ENCODE data around the gene BIK.

The BIK gene

GRCh38 chr22:43159484-43160178, 49.1 kb downstream of the BIK start:
- no peak for DNase-seq (ENCODE audit: low read depth in 1 of 2, low spot score in 1 of 2)

- no peak for DNase-seq (ENCODE audit: low read depth in 1 of 2, low spot score in 1 of 2)
Measured at GRCh38 chr22:43160497-43161126, 50.1 kb downstream of the BIK start.

GRCh38 chr22:43162412-43163150, 52.0 kb downstream of the BIK start:
- DNase-seq (ENCODE audit: low read depth in 1 of 2, low spot score in 1 of 2) = no peak

GRCh38 chr22:43163241-43163795, 52.8 kb downstream of the BIK start:
- no peak for DNase-seq (ENCODE audit: low read depth in 1 of 2, low spot score in 1 of 2)

- DNase-seq (ENCODE audit: low read depth in 1 of 2, low spot score in 1 of 2) = no peak
Measured at GRCh38 chr22:43164636-43165035, 54.1 kb downstream of the BIK start.

- DNase-seq (ENCODE audit: low read depth in 1 of 2, low spot score in 1 of 2) = no peak
Measured at GRCh38 chr22:43166132-43166930, 55.8 kb downstream of the BIK start.

- DNase-seq (ENCODE audit: low read depth in 1 of 2, low spot score in 1 of 2) = no peak
Measured at GRCh38 chr22:43167001-43167589, 56.5 kb downstream of the BIK start.

- no peak for DNase-seq (ENCODE audit: low read depth in 1 of 2, low spot score in 1 of 2)
Measured at GRCh38 chr22:43168471-43169309, 58.1 kb downstream of the BIK start.

GRCh38 chr22:43169310-43170130, 59.0 kb downstream of the BIK start:
- DNase-seq (ENCODE audit: low read depth in 1 of 2, low spot score in 1 of 2) = no peak

GRCh38 chr22:43170131-43170480, 59.6 kb downstream of the BIK start:
- no peak for DNase-seq (ENCODE audit: low read depth in 1 of 2, low spot score in 1 of 2)

GRCh38 chr22:43171019-43171491, 60.5 kb downstream of the BIK start:
- no peak for DNase-seq (ENCODE audit: low read depth in 1 of 2, low spot score in 1 of 2)

- DNase-seq (ENCODE audit: low read depth in 1 of 2, low spot score in 1 of 2) = no peak
Measured at GRCh38 chr22:43171607-43172006, 61.1 kb downstream of the BIK start.

GRCh38 chr22:43172191-43172590, 61.6 kb downstream of the BIK start:
- no peak for DNase-seq (ENCODE audit: low read depth in 1 of 2, low spot score in 1 of 2)

- DNase-seq (ENCODE audit: low read depth in 1 of 2, low spot score in 1 of 2) = no peak
Measured at GRCh38 chr22:43173566-43173965, 63.0 kb downstream of the BIK start.

GRCh38 chr22:43173976-43174720, 63.6 kb downstream of the BIK start:
- no peak for DNase-seq (ENCODE audit: low read depth in 1 of 2, low spot score in 1 of 2)

- DNase-seq (ENCODE audit: low read depth in 1 of 2, low spot score in 1 of 2) = no peak
Measured at GRCh38 chr22:43174941-43175531, 64.5 kb downstream of the BIK start.

GRCh38 chr22:43176090-43176489, 65.5 kb downstream of the BIK start:
- DNase-seq (ENCODE audit: low read depth in 1 of 2, low spot score in 1 of 2) = no peak

GRCh38 chr22:43177479-43177878, 66.9 kb downstream of the BIK start:
- no peak for DNase-seq (ENCODE audit: low read depth in 1 of 2, low spot score in 1 of 2)

All from stimulated activated CD4-positive, alpha-beta T cell treated with anti-CD3 and anti-CD28 coated beads, Interleukin-15, amount 100 ng/mL, for 1 hour (primary cell).